COLO668 (cell line): ENCODE data around the gene ASTN2.

Source experiments
- DNase-seq: peaks from one replicate; lab custom pipeline; 2025; ENCODE audit not compliant: unreplicated experiment; lab: John Stamatoyannopoulos, UW

Gene ASTN2

GRCh38 chr9:116647515-116647809 is 767.4 kb downstream of the ASTN2 start:
- DNase-seq: no peak

GRCh38 chr9:116646661-116647514 is 768.0 kb downstream of the ASTN2 start:
- DNase-seq: no peak

GRCh38 chr9:116644091-116644688 is 770.7 kb downstream of the ASTN2 start:
- no peak for DNase-seq

DNA sequence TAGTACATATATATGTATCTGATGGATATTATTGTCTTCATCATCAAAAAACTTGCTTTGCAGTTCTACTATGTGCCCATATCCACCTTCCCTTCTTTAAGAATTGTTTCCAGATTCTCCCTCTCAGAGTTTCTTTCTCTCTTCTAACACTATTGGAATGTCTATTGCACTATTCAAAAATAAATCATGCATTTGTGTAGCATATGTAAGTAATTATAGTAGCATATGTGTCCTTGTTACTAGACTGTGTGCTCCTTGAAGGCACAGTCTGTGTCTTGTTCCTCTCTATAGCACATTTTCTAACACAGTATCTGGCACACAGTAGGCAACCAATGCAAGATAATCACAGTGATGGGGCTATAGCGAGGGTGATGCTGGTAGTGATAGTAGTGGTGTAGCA is 771.2 kb downstream of the ASTN2 start:
- DNase-seq: no peak

DNA sequence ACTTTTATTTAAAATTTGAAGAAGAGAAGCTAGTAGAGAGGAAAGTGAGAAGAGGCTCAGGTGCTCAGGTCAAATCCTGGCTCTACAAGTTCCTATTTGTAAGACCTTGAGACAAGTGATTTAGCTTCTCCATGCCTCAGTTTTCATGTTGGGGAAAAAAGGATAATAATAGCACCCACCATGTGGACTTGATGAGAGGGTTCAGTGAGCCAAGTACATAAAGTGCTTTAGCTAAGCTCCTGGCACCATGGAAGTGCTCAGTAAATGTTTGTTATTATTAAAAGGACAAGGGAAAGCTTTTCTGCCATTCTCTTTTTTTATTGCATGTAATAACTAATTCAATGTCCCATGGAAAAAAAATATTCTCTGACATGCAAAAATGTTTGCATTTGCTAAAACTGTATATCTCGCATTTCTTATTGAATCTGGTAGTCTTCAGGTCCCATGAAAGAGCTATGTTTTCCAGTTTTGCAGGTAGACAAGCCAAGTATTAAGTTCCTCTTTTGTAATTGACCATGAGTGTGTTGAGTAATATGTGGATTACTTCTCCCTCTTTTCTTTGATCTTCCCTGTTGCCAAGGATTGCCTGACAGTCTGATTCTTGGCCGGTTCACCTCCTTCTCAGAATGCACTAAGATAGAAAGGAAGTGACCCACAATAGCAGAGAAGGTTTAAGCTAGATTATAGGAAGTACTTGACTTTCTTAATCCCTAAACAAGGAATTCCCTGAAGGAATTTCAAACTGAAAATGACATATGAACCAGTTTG is 773.4 kb downstream of the ASTN2 start:
- DNase-seq: no peak

GRCh38 chr9:116639251-116639741 is 775.6 kb downstream of the ASTN2 start:
- DNase-seq: no peak

DNA sequence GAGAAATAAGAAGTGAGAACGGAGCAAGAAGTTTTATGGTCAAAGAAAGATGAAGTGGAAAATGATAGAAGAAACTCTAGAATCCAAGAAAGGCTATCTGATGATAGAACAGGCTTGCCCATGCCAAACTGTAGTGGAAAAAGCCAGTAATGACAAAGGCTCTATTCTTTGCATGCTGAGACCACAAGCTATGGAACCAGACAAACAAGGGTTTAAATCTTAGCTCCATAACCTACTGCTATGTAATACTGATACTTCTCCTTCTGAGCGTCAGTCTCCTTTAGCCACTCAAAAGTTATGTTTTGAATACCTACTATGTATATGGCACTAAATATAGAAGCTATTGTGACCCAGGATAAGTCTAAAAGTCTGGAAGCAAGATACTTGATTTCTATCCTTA is 778.9 kb downstream of the ASTN2 start:
- DNase-seq: no peak

GRCh38 chr9:116632990-116633838 is 781.6 kb downstream of the ASTN2 start:
- DNase-seq: no peak

DNA sequence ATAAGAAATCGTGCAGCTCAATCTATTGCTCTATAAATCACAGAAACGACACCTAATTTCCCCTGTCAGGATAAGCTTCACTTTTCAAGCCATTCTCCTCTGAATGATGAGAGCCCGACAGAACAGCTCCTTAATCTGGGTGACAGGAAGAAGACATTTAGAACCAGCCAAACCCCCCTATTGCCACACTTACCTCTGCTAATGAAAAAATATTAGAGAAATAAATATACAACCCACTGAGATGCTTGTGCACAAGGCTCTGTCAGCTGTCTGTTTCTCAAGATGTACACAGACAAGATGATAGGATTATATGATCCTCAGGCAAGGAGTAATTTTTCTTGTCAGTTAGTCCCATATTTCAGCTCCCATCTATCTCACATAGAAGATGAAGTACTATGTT is 785.2 kb downstream of the ASTN2 start:
- no peak for DNase-seq

- no peak for DNase-seq
Observed at GRCh38 chr9:116628716-116629115, 786.1 kb downstream of the ASTN2 start.

DNA sequence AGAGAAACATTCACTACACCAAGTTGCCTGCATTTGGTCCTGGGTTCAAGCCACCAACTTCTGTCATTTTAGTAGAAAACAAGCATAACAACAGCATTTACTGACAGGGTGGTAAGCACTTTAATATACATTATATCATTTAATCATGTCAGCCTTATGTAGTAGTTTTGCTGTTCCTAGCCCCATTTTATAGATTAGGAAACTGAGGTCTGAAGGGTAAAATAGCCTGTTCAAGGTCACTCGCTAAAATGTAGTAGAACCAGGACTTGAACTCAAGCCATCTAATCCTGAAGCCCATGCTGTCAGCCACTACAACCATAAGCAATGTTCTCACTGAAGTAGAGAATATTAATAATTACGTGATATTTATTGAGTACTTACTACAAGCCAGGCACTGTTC is 787.4 kb downstream of the ASTN2 start:
- DNase-seq: no peak

DNA sequence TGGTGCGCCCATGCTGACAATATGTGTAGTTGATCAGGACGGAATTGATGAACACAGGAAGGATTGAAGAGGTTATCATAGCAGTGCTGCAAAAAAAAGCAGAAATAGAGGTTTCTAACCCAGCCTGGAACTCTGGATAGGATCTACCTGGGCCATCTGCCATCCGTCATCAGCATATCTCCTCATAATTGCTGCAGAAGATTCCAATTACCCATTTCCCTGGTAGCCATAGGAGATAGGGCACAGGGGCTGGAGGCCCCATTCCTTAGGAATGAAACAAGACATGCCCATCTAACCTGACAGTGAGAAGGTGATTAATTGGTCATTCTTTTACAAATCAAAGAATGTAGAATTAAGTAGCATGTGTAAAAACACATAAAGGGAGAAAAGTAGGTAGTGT is 788.1 kb downstream of the ASTN2 start:
- no peak for DNase-seq

DNA sequence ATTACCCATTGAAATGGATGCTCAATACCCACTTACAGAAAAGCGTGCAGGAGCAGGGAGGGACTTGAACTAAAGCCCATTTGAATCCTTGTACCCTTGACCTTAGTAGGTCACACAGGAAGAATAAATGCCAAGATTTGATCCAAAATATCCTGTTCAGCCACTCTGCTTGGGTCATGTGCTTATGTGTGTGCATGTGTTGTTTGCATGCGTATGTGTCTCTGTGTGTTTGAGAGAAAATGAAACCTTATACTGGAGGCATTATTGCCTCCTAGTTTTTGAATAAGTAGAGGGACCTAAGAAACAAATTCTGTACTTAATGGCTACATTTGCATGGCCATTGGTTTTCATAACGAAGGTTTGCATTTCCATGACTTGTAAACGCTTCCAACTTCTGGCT is 791.1 kb downstream of the ASTN2 start:
- DNase-seq: no peak

GRCh38 chr9:116617389-116617788 is 797.5 kb downstream of the ASTN2 start:
- DNase-seq: no peak

GRCh38 chr9:116616304-116616914 is 798.4 kb downstream of the ASTN2 start:
- DNase-seq: no peak

DNA sequence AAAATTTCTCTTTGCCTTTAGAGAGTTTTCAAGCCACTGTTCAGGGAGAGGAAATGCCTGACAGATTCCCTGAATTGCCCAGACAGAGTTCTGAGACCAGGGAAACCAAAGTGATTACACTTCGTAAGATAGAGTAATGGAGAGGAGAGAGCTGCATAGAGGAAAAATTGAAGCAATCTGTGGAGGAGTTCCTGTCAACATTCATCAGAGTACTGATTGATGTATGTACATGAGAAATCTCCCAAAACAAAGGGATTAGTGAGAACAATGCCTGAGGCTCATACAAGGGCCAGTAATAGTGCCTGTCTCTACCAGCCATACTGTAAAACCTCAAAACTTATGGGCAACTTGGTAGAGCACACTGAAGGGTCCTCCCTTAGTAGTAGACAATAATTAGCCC is 806.8 kb downstream of the ASTN2 start:
- no peak for DNase-seq

GRCh38 chr9:116605904-116606341 is 808.9 kb downstream of the ASTN2 start:
- no peak for DNase-seq

- DNase-seq: no peak
Observed at GRCh38 chr9:116605060-116605459, 809.8 kb downstream of the ASTN2 start.

DNA sequence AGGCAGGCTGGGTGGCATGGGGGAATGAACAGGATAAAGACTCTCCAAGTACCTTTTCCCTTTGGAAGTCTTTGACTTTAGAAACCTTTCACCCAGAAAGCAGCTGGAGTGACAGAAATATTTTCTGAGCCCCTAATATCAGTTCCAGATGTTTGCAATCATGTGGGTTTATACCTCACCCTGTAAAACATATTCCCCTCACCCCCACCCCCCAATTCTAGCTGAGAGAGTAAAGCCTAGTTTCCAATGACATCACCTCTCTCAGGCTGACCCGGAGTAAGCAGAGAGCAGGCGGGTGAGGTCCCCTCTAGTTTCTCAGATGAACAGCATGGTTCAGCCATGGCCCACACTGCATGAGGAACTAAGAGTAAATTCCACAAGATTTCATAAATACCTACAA is 810.6 kb downstream of the ASTN2 start:
- DNase-seq: no peak

- no peak for DNase-seq
Observed at GRCh38 chr9:116599342-116599884, 815.4 kb downstream of the ASTN2 start.
